Measurements from ENCODE around the gene MYO7A. TPM values are rescaled to one million over a fixed set of nuclear protein-coding genes. Genes with fewer than 3 reads are reported as not detected.

Gene MYO7A
- total and polyA plus RNA-seq, 2 experiments from 2014 or later, result 9.8 to 10.1 TPM

DNA sequence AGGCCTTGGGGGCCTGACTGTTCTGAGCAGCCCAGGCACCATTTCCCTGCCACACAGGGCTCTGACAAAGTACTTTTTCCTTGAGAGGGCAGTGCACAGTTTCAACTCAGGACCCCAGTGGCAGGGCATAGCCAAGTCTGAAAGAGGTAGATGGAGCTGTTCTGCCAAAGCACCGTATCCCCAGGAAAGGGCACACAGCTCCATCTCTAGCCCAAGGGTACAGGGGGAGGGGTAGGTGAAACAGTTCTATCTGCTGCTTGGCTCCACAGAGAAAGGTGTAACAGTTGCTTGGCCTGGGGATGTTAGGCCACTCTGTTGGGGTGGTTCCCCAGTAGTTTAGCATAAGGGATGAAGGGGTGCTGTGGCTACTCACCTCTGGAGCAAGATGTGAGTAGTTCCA is 125.6 kb downstream of the MYO7A start:
- DNase-seq (ENCODE audit: low spot score), result no peak
- H4K20me1 ChIP-seq (ENCODE audit: insufficient read depth, poor library complexity, severe bottlenecking), result no peaks in the 10 kb centered on the region
- H3K9me3 ChIP-seq (ENCODE audit: low read depth), result no peaks in the 10 kb centered on the region
- no peak overlapping the region for H2AFZ ChIP-seq
- no peak overlapping the region for H3K4me3 ChIP-seq
- H3K9me2 ChIP-seq (replicated peaks; ENCODE audit: insufficient read depth), result no peaks in the 10 kb centered on the region
- H3K27me3 ChIP-seq, result no peaks in the 10 kb centered on the region
- no peaks in the 10 kb centered on the region for H3K79me2 ChIP-seq
- H3K36me3 ChIP-seq (replicated peaks; ENCODE audit: insufficient read depth, low read depth), result no peaks in the 10 kb centered on the region
- no peak for TF ChIP-seq EZH2 (IDR thresholded peaks at IDR 0.05; ENCODE audit: borderline replicate concordance)
- TF ChIP-seq EZH2phosphoT487 (IDR thresholded peaks at IDR 0.05; ENCODE audit: low read depth, severe bottlenecking, unreplicated experiment), result no peak
- TF ChIP-seq, protein P1, sequence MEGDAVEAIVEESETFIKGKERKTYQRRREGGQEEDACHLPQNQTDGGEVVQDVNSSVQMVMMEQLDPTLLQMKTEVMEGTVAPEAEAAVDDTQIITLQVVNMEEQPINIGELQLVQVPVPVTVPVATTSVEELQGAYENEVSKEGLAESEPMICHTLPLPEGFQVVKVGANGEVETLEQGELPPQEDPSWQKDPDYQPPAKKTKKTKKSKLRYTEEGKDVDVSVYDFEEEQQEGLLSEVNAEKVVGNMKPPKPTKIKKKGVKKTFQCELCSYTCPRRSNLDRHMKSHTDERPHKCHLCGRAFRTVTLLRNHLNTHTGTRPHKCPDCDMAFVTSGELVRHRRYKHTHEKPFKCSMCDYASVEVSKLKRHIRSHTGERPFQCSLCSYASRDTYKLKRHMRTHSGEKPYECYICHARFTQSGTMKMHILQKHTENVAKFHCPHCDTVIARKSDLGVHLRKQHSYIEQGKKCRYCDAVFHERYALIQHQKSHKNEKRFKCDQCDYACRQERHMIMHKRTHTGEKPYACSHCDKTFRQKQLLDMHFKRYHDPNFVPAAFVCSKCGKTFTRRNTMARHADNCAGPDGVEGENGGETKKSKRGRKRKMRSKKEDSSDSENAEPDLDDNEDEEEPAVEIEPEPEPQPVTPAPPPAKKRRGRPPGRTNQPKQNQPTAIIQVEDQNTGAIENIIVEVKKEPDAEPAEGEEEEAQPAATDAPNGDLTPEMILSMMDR (IDR thresholded peaks at IDR 0.05; ENCODE audit: poor library complexity), result no peak
- no peak overlapping the region for H3K4me2 ChIP-seq
- no peaks in the 10 kb centered on the region for H3K4me1 ChIP-seq (ENCODE audit: insufficient read depth)
- 95% methylated on average over 1 of the region's 1 CpG for WGBS (ENCODE audit: low lambda C conversion rate, missing lambda C conversion rate)
- H3K27ac ChIP-seq, result no peak overlapping the region

DNA sequence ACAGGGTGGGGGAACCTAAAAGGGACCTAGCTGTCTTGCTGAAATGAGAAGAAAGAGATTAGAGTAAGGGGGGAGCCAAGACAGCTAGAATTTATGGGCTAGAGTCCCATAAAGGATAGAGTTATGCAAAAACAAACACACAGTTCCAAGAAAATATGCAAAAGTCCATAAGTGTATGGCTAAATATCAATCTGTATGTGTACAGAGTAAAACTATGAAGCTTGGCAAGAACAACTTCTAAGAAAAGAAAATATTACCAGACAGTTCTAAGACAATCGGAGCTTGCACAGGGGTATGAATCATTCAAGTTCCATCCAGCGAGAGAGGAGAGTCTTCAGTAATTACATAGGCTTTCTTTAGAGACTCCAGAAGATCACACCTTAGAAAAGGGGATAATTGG is 131.6 kb downstream of the MYO7A start:
- Histone ChIP-seq H2AFZ (no peak overlapping the region), H3K4me1 (ENCODE audit: insufficient read depth) (no peaks in the 10 kb centered on the region), H4K20me1 (ENCODE audit: insufficient read depth, poor library complexity, severe bottlenecking) (no peaks in the 10 kb centered on the region), H3K36me3 (replicated peaks; ENCODE audit: insufficient read depth, low read depth) (no peaks in the 10 kb centered on the region), H3K9me2 (replicated peaks; ENCODE audit: insufficient read depth) (no peaks in the 10 kb centered on the region), H3K4me2 (no peak overlapping the region), H3K27me3 (no peaks in the 10 kb centered on the region), H3K9me3 (ENCODE audit: low read depth) (peaks cover 8% of the 10 kb centered on the region), H3K4me3 (no peak overlapping the region), H3K79me2 (no peaks in the 10 kb centered on the region), H3K27ac (no peak overlapping the region)
- 77% methylated on average over 2 of the region's 2 CpGs for whole genome bisulfite sequencing (ENCODE audit: low lambda C conversion rate, missing lambda C conversion rate)
- TF ChIP-seq EZH2 (IDR thresholded peaks at IDR 0.05; ENCODE audit: borderline replicate concordance) (no peak), EZH2phosphoT487 (IDR thresholded peaks at IDR 0.05; ENCODE audit: low read depth, severe bottlenecking, unreplicated experiment) (no peak)
- TF ChIP-seq, protein P1 (IDR thresholded peaks at IDR 0.05; ENCODE audit: poor library complexity), result no peak
- no peak for DNase-seq (ENCODE audit: low spot score)

DNA sequence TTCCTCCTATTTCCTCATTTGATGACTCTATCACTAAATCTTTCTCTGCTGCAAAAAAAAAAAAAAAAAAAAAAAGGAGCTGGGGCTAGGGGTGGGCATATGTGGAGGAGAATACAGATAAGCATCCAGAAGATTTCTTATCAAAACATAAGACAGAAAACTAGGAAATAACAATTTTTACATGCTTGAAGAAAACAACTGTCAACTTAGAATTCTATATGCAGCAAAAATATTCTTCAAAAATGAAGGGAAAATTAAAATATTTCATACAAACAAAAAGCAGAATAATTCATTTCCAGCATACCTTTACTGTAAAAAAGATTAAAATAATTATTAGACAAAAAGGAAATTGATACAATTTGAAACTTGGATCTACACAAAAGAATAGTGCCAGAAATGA is 134.8 kb downstream of the MYO7A start:
- Histone ChIP-seq H3K27me3 (no peaks in the 10 kb centered on the region), H3K9me2 (replicated peaks; ENCODE audit: insufficient read depth) (no peaks in the 10 kb centered on the region), H3K9me3 (ENCODE audit: low read depth) (peaks cover 8% of the 10 kb centered on the region), H3K79me2 (no peaks in the 10 kb centered on the region), H3K4me3 (no peak overlapping the region), H3K36me3 (replicated peaks; ENCODE audit: insufficient read depth, low read depth) (no peaks in the 10 kb centered on the region), H3K4me2 (no peak overlapping the region), H3K27ac (no peak overlapping the region), H3K4me1 (ENCODE audit: insufficient read depth) (no peaks in the 10 kb centered on the region), H4K20me1 (ENCODE audit: insufficient read depth, poor library complexity, severe bottlenecking) (no peaks in the 10 kb centered on the region), H2AFZ (no peak overlapping the region)
- TF ChIP-seq EZH2 (IDR thresholded peaks at IDR 0.05; ENCODE audit: borderline replicate concordance) (no peak), EZH2phosphoT487 (IDR thresholded peaks at IDR 0.05; ENCODE audit: low read depth, severe bottlenecking, unreplicated experiment) (no peak)
- TF ChIP-seq, protein P1 (IDR thresholded peaks at IDR 0.05; ENCODE audit: poor library complexity), result no peak
- no peak for DNase-seq (ENCODE audit: low spot score)

Other genes starting within 250 kb of the MYO7A start
- gene B3GNT6, start 93.8 kb upstream of the MYO7A start, total RNA-seq, result 0.12 and 0.33 TPM in 2 replicates
- not detected in 2 replicates for gene B3GNT6, start 93.8 kb upstream of the MYO7A start, polyA plus RNA-seq
- 25.2 and 29.1 TPM in 2 replicates for gene CAPN5, start 61.3 kb upstream of the MYO7A start, total RNA-seq
- gene CAPN5, start 61.3 kb upstream of the MYO7A start, polyA plus RNA-seq, result 28.8 and 34.6 TPM in 2 replicates
- not detected in 2 replicates for gene OMP, start 25.4 kb upstream of the MYO7A start, total RNA-seq
- gene OMP, start 25.4 kb upstream of the MYO7A start, polyA plus RNA-seq, result 0.47 TPM in 1 of 2 replicates, not detected in the other
- 0.20 and 0.47 TPM in 2 replicates for gene GDPD4, start 173.4 kb downstream of the MYO7A start, total RNA-seq
- gene GDPD4, start 173.4 kb downstream of the MYO7A start, polyA plus RNA-seq, result 0.57 and 1.1 TPM in 2 replicates

Data from hepatocyte (in vitro differentiated cells).